Femur (tissue), 1 donor: ENCODE results near the gene FLT4.

Experiments used
- DNase-seq: peaks from one replicate; pipeline ENCODE4 v3.0.0-alpha.2; 2017

Gene FLT4

DNA sequence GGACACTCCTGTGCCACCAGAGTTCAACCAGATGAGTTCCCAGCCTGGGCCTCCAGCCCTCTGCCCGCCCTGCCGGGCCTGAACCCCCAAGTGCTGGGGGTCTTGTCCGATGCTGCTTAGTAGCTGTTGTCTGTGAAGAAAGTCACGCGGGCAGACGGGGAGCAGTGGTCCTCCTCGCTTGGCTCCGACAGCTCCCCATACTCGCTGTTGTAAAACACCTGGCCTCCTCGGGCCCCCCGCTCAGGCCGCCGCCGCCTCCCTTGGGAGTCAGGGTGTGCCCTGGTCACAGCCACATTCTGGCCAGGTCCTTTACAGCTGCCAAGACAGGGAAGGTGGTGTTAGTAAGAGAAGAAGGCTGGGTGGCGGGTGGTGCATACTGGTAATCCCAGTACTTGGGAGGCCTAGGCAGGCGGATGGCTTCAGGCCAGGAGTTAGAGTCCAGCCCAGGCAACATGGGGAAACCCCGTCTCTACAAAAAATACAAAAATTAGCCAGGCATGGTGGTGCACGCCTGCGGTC is 46.3 kb downstream of the FLT4 start:
- peak; percentile 10 for DNase-seq

DNA sequence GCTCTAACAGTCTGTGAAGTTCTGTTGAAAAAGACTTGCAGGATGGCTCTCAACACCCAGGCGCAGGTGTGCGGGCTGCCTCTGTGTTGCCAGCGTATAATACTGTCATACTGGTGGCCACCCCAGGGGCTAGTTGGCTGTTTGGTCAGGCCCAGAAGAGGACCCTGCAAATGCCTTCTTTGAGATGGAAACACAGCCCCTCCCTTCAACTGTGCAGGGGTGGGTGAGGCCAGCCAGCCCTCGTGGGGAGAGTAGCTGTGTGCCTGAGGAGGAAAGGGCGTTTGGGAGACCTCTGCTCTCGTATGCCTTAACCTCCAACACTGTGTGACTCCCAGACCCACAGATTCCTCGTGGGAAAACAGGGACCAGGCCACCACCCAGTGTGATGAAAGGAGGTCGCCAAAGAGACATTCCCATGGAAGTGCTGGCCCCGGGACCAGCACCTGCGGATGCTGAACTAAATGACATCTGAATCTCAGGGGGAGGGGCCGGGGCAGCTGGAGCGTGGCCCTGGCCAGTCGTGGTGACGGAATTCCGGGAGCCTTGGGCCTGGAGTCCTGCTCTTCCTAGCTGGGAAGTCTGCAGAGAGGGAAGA is 46.8 kb downstream of the FLT4 start:
- peak; percentile 13 for DNase-seq

DNA sequence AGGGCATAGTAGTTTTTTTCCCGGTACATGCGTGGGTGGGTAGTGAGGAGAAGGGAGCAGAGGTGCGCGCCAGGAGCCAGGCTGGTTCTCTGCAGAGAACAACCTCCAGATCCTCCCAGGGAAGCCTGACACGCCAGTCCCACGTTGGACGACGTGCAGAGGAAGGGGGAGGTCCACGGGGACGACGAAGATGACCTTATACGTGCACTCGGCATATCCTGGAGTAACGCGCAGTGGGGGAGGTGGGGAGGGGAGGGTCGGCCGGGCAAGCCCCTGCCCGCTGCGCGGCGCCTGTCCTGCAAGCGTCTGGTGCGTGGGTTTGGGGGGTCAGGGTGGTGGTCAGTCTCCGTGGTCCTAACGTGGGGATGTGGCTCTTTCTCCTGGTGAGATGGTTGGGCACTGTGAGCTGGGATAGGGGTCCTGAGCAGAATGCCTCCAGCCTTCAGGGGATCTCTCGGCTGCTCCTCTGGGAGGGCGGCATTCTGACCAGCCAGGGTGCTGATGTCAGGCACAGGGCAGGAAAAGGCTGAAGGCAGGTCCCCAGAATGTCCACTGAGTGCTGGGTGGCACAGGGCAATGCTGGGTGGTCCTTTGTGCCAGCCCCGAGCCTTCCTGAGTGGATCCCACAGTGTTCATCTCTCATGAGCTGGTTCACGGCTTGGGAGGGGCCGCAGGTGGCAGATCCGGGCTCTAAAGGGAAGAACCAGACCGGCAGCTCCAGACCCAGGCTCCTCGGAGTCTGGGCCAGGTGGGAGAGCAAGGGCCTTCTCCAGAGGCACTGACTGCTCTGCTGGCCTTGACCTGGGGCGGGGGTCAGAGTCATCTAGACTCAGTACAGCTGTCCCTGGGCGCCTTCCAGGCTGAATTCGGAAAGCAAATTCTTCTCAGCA is 47.6 kb downstream of the FLT4 start:
- DNase-seq: peak; percentile 16

DNA sequence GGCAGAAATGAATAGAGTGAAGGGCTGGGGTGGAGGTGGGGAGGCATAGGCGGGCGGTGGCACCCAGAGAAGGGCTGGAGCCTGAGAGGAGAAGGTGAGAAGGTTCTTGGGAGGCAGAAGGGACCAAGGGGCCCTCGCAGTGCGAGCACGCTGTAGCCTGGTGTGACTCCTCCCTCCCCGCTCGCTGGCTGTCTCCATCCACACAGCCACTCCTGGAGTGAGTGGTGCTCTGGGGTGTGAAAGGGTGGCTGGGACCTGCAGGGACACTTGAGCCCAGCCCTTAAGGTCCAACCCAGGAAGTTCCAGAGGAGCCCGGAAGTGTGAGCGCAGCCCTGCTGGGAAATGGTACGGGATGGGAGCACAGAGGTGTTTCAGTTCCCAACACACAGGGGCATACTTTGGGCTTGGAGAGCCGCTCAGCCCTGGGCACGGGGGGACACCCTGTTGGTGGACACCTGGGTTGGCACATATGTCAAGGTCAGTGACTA is 48.8 kb downstream of the FLT4 start:
- peak; percentile 10 for DNase-seq

DNA sequence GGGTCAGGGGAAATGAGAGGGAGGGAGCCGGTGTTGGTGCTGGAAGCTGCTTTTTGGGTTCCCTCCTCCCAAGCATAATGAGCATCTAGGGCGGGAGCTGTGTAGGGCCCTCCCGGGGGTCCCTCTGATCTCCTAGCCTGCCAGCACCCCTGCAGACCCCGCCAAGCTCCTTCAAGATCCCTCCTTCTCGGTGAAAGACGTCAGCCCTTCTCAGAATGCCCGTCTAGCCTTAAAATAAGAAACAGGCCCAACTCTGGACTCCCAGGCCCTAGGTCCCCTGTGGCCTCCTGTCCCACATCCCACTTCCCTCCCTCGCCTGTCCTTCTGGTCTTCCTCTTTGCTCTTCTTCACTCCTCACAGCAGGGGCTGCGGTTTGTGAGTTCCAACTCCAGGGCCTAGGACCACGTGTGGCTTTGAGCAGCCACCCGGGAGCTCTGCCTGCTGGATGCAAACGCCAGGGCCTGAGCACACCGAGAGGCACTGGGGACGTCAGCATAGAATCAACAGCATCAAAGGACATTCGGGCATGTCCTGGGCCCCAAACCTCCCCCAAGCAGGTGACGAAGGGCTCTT is 49.3 kb downstream of the FLT4 start:
- peak; percentile 8 for DNase-seq

DNA sequence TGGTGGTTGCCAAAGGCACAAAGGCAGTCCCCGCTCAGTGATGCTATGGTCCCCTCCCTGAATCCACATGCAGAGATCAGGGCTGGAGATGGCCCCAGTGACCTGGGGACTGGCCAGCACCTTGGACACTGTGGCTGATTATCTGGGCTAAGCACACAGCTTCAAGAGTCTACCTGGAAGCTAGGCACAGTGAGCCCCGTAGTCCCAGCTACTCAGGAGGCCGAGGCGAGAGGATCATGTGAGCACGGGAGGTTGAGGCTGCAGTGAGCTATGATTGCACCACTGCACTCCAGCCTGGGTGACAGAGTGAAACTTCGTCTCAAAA is 49.8 kb downstream of the FLT4 start:
- DNase-seq: no peak

DNA sequence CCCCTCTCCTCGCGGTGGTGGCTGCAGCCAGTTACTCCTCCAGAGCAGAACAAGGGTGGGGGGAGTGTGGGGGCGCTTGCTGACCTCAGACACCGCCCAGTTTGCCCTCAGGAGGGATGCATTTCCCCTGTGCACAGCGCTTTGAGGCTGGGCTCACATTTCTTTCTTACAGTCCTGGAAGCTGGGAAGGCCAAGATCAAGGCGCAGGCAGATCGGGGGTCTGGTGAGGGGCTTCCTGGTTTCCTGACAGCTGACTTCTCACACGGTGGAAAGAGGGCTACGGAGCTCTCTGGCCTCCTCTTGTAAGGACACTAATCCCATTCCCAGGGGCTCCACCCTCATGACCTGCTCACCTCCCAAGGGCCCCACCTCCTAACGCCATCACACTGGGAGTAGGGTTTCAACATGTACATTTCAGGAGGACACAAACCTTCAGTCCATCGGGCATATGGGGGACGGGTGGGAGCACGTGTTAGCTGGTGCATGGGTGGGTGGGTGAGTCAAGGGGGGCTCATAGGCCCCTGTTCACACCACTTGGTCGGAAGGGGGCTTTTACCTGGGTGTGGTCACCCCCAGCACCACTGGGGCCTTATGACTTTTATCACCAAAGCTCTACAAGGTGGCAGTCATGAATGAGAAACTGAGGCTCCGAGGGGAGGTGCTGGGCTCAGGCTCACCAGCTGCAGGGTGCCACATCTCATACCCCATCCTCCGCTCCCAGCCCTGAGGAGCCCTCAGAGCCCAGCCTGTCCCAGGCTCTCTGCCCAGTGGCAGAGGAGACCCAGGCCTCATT is 50.4 kb downstream of the FLT4 start:
- peak; percentile 9 for DNase-seq

DNA sequence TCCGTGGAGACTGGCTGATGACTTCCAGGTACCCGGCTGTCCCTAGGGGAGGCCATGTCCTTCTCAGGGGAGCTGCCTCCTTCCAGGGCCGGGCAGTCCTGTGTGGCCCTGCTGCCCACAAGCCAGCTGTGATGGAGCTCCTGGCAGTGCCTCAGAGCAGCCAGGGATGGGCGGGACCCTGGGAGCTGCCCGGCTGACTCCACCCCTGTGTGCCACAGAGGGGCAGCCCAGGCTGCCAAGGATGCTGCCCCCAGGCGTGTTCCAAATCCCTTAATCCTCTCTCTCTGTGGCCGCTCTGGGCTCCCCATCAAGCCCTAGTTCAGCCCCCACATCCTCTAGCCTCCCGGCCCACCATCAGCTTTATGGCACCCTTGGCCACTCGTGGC is 51.1 kb downstream of the FLT4 start:
- peak; percentile 14 for DNase-seq

DNA sequence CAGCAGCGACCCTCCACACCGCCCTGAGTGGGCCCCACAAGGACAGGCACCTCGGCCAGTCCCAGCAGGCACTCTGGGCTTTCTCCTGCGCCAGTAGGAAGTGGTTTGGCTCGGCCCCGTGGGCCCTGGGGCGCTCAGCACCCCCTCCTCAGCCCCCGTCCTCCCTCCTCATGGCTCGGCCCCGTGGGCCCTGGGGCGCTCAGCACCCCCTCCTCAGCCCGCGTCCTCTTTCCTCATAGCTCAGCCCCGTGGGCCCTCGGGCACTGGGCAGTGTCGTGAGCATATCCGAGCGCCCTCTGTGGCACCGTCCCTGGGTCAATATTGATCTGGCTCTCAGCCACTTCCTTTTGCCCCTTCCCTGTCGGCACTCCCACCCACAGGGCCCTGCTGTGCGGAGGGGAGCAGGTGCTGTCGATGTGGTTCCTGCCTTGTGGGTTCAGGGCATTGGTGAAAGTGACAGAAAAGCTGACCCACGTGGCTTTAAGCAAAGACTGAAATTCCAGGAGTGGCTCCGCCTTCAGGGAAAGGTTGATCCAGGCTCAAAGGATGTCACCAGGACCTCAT is 52.6 kb downstream of the FLT4 start:
- DNase-seq: no peak

DNA sequence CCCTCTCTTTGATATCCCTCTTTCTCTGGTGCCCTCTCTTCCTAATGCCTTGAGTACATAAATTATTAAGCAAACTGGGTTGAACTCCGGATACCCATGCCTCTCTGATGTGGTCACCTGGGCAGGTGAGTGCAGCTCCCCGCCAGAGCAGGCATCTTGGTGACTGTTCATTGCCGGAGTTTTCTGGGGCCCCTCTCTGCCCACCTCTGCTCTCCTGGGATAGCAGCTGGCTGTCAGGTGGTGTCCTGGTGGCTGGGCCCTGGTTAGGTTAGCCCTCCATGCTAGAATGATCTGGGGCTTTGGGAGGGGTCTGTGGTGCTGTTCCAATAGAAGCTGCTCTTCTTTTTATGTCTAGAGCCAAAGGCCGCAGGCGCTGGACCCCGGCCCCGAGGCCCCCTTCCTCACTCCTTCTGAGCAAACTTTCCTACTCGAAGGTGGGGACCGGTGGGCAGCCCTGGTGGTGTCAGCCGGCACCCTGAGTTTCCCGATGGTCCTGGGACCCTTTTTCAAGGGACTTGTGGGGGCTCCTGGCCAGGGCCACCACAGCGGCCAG is 53.2 kb downstream of the FLT4 start:
- no peak for DNase-seq

DNA sequence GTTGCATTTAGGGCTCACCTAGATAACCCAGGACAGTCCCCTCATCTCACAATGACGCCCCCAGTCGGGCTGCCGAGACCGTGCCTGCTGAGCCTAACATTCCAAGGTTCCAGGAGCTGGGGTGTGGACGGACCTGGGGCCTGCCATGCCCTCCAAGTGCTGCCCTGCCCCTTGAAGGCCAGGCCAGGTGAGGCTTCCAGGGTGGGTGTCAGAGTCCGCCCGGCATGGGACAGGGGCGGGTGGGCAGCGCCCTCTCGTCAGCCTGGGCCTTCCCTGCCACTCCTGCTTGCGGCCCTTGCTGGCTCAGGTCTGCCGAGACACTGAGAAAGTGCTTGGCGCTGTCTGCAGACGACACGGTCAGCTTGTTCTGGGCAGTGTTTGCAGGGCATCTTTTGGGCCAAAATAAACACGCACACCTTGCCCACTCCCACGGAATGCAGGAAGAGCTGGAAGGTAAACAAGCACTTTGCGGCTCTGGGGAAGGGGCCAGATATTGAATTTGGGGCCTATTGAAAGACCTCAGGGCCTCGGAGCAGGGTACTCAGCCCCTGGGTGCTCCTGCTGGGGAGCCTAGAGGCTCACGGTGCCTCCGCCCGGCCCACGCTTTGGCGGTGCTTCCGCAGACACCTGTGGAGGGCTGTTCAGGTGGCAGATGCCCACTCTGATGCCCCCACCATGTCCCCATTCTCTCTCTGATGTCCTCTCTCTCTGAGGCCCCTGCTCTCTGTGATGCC is 53.9 kb downstream of the FLT4 start:
- DNase-seq: no peak

DNA sequence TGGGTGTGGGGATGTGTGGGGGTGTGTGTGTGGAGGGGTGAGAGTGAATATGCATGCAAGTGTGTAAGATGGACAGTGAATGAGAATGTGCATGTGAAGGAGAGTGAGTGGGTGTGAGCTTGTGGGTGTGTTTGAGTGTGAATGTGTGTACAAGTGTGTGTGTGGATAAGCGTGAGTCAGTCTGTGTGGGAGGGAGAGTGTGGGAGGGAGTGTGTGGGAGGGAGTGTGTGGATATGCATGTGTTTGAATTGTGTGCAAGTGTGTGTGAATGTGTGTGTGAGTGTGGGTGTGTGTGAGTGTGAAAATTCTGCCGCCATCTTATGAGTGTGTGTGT is 54.4 kb downstream of the FLT4 start:
- no peak for DNase-seq

DNA sequence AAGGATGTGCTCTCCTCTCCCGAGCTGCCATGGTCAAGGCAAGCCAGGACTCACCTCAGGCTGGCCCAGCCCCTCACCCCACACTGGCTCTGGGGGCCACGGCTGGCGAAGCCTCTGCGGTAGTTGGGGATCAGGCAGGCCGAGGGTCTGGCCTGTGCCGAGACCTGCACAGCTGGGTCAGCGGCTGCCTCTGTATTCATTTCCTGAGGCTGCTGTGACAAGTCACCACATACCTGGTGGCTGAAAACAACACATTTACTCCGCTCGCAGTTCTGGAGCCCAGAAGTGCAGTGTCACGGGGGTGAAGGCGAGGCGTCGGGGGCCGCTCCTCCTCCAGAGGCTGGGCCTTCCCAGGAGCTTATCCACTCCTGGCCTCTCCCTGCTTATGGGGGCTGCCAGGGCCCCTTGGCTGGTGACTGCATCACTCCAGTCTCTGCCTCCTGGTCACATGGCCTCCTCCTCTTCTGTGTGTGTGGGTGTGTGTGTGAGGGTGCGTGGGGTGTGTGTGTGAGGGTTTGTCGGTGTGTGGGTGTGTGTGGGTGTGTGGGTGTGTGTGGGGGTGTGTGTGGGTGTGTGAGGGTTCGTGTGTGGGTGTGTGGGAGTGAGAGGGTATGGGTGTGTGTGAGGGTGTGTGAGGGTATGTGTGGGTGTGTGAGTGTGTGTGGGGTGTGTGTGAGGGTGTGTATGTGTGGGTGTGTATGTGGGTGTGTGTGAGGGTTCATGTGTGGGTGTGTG is 54.9 kb downstream of the FLT4 start:
- DNase-seq: no peak

DNA sequence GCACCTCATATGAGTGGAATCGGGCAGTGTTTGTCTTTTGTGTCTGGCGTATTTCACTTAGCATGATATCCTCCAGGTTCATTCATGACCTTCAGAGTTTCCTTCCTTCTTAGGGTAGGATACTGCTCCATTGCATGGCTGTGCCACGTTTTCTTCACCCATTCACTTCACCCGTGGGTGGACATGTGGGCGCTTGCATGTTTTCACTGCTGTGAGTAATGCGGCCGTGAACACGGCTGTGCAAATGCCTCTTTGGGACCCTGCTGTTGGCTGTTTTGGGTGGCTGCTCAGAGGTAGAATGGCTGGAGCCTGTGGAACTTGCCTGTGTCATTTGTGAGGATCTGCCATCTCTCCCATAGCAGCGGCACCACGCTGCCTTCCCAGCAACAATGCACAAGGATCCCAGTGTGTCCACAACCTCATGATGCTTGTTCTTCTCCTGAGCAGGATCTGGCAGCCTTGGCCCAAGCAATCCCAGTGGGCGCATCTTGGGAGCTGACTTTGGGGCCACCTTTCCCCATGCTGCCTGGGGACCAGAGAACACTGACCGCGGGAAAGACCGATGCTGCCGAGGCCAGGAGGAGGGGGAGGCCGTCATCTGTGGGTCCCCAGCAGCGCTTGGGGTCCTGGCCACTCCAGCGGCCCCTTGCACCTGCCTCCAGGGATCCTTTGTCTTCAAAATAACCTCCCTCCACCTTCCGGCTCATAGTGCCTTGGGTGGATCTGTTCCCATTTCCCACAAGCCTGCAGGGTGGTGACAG is 55.8 kb downstream of the FLT4 start:
- DNase-seq: no peak

DNA sequence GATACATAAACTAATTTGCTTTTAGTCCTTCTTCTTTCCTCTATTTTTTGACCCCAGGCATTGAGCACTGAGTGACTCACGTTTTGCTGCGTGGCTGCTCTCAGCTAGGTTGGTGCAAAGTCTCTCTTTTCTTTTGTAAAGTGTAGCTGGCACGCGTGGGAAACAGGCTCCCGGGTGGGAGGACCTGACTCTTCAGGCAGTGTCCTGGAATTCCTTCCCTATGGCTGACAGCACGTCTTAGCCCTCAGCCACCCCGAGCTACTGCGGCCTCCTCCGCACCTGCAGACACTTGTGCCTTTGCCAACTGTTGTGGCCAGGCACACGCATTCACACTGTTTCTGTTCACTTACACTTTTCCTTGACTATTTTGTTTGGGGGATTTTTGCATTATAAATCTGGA is 57.2 kb downstream of the FLT4 start:
- no peak for DNase-seq

DNA sequence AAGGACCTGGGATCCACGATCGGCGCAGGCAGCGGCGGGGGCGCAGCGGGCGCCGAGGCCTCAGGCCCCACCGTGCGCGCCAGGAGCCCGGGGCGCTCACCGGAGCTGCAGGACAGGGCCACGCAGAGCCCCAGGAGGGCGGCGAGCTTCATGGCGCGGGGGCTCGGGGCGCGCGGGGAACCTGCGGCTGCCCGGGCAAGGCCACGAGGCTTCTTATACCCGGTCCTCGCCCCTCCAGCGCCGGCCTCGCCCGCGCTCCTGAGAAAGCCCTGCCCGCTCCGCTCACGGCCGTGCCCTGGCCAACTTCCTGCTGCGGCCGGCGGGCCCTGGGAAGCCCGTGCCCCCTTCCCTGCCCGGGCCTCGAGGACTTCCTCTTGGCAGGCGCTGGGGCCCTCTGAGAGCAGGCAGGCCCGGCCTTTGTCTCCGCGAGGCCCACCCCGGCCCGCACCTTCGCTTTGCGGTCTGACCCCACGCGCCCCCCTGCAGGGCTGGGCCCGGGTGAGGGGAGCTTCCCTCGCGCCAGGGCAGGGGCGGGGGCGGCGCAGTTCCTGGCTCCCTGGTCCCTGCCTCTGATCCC is 58.0 kb downstream of the FLT4 start, which contains the start of gene SCGB3A1:
Gene SCGB3A1, minus strand, starts transcription at position 189 of the 577 bp plus-strand sequence. Its CDS starts 37 bp downstream, at position 152.
- DNase-seq: no peak

DNA sequence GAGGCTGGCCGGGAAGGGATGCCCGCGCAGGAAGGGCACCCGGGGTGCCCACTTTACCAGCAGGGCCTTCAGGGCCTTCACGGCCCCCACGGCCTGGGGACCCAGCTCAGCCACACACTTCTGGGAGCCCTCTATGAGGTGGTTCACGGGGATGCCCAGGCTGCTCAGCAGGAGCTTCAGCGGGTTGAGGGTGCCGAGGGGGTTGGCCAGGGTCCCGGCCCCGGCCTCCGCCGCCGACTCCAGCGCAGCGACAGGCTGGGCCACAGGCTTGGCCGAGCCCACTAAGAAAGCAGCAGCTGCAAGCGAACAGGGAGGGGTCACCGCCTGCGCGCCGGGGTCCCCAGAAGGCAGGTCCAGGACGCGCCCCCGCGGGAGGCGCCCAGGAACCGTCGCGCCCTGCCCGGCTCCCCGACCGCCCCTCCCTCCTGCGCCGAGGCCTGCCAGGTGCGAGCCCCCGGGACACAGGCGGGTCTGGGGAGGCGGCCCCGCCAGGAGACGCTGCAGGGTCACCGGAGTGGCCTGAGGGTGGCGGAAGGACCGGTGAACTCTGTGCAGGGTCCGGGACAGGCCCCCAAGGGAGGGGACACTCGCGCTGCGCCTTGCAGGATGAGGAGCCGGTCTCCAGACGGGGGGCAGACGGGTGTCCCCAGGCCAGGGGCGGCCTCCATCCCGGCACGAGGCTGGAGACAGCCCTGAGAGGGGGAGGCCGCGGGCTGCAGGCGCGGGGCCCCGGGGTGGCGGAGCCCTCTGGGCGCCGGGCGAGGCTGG is 58.7 kb downstream of the FLT4 start:
- peak; percentile 54 for DNase-seq

DNA sequence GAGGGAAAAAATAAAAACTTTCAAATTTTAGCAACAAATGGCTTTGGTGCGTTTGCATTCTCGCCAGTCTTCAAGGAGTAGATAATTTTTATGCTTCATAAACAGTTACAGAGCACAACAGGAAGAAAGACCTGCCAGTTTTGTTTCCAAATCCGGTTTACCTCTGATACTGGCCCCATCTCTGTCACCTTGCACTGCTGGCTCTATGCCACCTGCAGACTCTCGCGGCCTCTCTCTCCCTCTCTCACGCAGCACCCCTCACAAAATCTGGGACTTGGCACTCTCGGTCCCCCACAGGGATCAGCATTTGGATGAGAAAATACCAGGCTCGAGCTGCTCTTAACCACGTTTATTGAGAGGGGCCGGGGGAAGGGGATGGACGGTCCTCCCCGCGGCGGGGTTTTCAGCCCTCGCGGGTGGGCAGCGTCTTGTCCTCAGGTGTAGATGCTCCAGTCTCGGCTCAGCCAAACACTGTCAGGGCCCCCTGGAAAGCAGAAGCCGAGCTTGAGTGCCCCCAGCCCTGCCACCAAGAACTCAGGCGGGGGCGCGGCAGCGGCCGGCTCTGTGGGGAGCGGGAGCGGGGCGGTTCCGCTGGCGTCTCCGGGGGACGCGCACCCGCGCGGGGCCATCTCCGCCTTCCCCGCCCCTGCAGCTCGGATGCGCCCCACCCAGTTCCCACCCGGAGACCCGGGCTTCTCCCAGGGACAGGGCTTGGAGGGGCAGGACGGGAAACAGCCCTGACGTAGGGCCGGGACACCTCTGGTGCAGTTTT is 59.4 kb downstream of the FLT4 start:
- DNase-seq: no peak
